Activated CD4-positive, CD25-positive, alpha-beta regulatory T cell (primary cell): ENCODE data around the gene MYBPC1.
"Not testable (repeated sequence)": the region's sequence is repeated elsewhere in the genome, so short reads cannot be mapped to it uniquely, and the experiment has no call there.

ENCODE experiments used
- DNase-seq, 4 experiments: peaks; one replicate each; lab custom pipeline; 2025; lab: John Stamatoyannopoulos, UW

MYBPC1 gene

GRCh38 chr12:101696251-101697196 is 101.8 kb downstream of the MYBPC1 start:
- DNase-seq, result no peak

- peak; percentile 17 to 46 (median 32) for DNase-seq
Measured at GRCh38 chr12:101697197-101697929, 102.6 kb downstream of the MYBPC1 start, which contains the start of gene CHPT1. TSS of gene CHPT1 (plus strand) at chr12:101697640. CDS start at chr12:101697862, 222 bp downstream.

GRCh38 chr12:101697930-101698799 is 103.4 kb downstream of the MYBPC1 start:
- DNase-seq, result peak in 1 of 4 experiments; percentile 15

GRCh38 chr12:101698800-101699347 is 104.1 kb downstream of the MYBPC1 start:
- no peak for DNase-seq

- DNase-seq, result no peak
Measured at GRCh38 chr12:101700299-101700820, 105.6 kb downstream of the MYBPC1 start.

GRCh38 chr12:101703487-101703886 is 108.7 kb downstream of the MYBPC1 start:
- DNase-seq, result no peak

- DNase-seq, result no peak
Measured at GRCh38 chr12:101706403-101706802, 111.6 kb downstream of the MYBPC1 start.

GRCh38 chr12:101707131-101707782 is 112.5 kb downstream of the MYBPC1 start:
- no peak for DNase-seq

GRCh38 chr12:101710288-101710687 is 115.5 kb downstream of the MYBPC1 start:
- DNase-seq, result no peak

GRCh38 chr12:101713059-101713682 is 118.4 kb downstream of the MYBPC1 start:
- no peak for DNase-seq

- no peak for DNase-seq
Measured at GRCh38 chr12:101713930-101714329, 119.2 kb downstream of the MYBPC1 start.

GRCh38 chr12:101714877-101715444 is 120.2 kb downstream of the MYBPC1 start:
- no peak for DNase-seq

- no peak for DNase-seq
Measured at GRCh38 chr12:101719566-101719965, 124.8 kb downstream of the MYBPC1 start.

GRCh38 chr12:101720118-101720517 is 125.3 kb downstream of the MYBPC1 start:
- DNase-seq, result no peak

GRCh38 chr12:101722392-101722791 is 127.6 kb downstream of the MYBPC1 start:
- no peak for DNase-seq

- DNase-seq, result no peak
Measured at GRCh38 chr12:101727098-101727497, 132.3 kb downstream of the MYBPC1 start.

GRCh38 chr12:101729842-101730241 is 135.1 kb downstream of the MYBPC1 start:
- DNase-seq, result no peak

- DNase-seq, result no peak
Measured at GRCh38 chr12:101732318-101732717, 137.5 kb downstream of the MYBPC1 start.

GRCh38 chr12:101733166-101733565 is 138.4 kb downstream of the MYBPC1 start:
- no peak for DNase-seq

GRCh38 chr12:101734482-101734881 is 139.7 kb downstream of the MYBPC1 start:
- not testable (repeated sequence) for DNase-seq
